Measurements from ENCODE around the gene CDKN3.
"Not testable (repeated sequence)": the region's sequence is repeated elsewhere in the genome, so short reads cannot be mapped to it uniquely, and the experiment has no call there.

CDKN3 gene

GRCh38 chr14:54383835-54384234 lies 13.0 kb upstream of the CDKN3 start:
- no peak for DNase-seq
- no peak for TF ChIP-seq POLR2A (IDR thresholded peaks at IDR 0.05; ENCODE audit: low read length)
- no peak for TF ChIP-seq GATA1 (IDR thresholded peaks at IDR 0.05; ENCODE audit: low read depth, low read length)

DNA sequence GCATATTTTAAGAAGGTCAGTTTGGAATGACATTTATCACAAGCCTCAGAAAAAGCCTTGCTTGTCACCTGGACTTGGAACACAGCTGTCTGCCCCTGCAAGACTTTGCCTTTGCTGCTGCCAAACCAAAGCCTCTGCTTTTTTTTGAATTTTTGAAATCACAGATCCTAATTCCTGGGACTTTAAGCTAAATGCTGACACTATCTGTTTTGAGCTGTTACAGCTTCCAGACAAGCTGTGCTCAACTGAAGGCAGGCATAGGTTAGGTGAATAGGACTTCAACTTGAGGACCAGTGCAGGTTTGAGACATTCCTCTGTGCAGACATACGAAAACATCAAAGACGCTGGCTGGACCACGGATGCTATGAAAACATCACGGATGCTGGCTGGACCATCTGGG lies 11.3 kb upstream of the CDKN3 start:
- TF ChIP-seq POLR2A (IDR thresholded peaks at IDR 0.05; ENCODE audit: low read length) (no peak), GATA1 (IDR thresholded peaks at IDR 0.05; ENCODE audit: low read depth, low read length) (no peak)
- no peak for DNase-seq

GRCh38 chr14:54387328-54387727 lies 9.5 kb upstream of the CDKN3 start:
- TF ChIP-seq GATA1 (IDR thresholded peaks at IDR 0.05; ENCODE audit: low read depth, low read length) (no peak), POLR2A (IDR thresholded peaks at IDR 0.05; ENCODE audit: low read length) (no peak)
- DNase-seq, result no peak

- TF ChIP-seq POLR2A (IDR thresholded peaks at IDR 0.05; ENCODE audit: low read length) (no peak), GATA1 (IDR thresholded peaks at IDR 0.05; ENCODE audit: low read depth, low read length) (no peak)
- DNase-seq, result no peak
Measured at GRCh38 chr14:54392131-54392859, 4.5 kb upstream of the CDKN3 start.

DNA sequence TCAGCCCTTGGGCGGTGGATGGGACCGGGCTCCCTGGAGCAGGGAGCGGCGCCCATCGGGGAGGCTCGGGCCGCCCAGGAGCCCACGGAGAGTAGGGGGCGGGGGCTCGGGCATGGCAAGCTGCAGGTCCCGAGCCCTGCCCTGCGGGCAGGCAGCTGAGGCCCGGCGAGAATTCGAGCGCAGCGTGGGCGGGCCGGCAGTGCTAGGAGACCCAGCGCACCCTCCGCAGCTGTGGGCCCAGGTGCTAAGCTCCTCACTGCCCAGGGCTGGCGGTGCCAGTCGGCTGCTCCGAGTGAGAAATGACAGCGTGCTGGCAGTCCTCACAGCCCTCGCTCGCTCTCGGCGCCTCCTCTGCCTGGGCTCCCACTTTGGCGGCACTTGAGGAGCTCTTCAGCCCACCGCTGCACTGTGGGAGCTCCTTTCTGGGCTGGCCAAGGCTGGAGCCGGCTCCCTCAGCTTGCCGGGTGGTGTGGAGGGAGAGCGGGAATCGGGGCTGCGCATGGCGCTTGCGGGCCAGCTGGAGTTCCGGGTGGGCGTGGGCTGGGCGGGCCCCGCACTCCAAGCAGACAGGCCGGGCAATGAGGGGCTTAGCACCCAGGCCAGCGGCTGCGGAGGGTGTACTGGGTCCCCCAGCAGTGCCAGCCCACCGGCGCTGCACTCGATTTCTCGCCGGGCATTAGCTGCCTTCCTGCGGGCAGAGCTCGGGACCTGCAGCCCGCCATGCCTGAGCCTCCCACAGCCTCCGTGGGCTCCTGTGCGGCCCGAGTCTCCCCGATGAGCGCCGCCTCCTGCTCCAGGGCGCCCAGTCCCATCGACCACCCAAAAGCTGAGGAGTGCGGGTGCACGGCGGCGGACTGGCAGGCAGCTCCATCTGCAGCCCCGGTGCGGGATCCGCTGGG lies 3.6 kb upstream of the CDKN3 start:
- DNase-seq, result not testable (repeated sequence)

DNA sequence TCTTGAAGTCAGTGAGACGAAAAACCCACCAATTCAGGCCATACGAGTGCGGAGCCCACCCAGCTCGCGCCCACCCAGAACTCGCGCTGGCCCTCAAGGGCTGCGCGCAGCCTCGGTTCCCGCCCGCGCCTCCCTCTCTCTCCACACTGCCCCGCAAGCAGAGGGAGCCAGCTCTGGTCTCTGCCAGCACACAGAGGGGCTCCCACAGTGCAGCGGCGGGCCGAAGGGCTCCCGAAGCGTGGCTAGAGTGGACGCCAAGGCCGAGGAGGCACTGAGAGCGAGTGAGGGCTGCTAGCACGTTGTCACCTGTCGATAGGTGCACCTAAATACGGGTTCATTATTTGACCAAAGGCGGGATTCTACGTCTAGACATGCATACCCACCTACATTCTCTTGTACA lies 2.2 kb upstream of the CDKN3 start:
- TF ChIP-seq GATA1 (IDR thresholded peaks at IDR 0.05; ENCODE audit: low read depth, low read length), result no peak
- no peak for TF ChIP-seq POLR2A (IDR thresholded peaks at IDR 0.05; ENCODE audit: low read length)
- DNase-seq, result no peak

- no peak for DNase-seq
- no peak for TF ChIP-seq POLR2A (IDR thresholded peaks at IDR 0.05; ENCODE audit: low read length)
- TF ChIP-seq GATA1 (IDR thresholded peaks at IDR 0.05; ENCODE audit: low read depth, low read length), result no peak
Measured at GRCh38 chr14:54395284-54395683, 1.5 kb upstream of the CDKN3 start.

DNA sequence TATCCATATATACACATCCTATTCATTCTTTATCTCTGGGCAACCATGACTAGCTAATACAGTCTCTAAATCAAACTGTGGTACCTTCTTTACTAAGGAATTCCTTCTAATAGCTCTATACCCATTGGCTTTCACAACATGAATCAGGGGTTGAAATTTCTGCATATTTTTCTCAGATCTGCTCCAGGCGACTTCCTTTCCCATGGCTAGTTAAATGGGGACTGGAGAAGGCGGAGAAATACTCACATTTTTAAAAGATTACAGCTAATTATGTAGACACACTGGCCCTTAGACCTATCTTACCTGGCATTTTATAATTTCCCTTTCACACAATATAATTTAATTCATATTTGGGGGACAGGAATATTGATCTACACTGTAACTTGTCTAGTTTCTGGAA lies 1.1 kb upstream of the CDKN3 start:
- TF ChIP-seq POLR2A (IDR thresholded peaks at IDR 0.05; ENCODE audit: low read length) (no peak), GATA1 (IDR thresholded peaks at IDR 0.05; ENCODE audit: low read depth, low read length) (no peak)
- no peak for DNase-seq

DNA sequence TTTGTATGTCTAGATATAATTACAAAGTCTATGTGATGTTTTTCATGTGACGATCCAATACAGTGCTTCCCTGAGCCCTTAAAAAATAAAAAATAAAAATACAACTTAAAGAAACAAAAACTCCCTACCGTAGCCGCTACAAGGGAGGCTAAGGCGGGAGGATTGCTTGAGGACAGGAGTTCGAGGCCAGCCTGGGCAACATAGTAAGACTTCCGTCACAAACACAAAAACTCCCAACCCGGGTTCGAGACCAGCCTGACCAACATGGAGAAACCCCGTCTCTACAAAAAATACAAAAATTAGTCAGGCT lies 669 bp upstream of the CDKN3 start:
- no peak for TF ChIP-seq GATA1 (IDR thresholded peaks at IDR 0.05; ENCODE audit: low read depth, low read length)
- no peak for TF ChIP-seq POLR2A (IDR thresholded peaks at IDR 0.05; ENCODE audit: low read length)
- DNase-seq, result no peak

- TF ChIP-seq GATA1 (IDR thresholded peaks at IDR 0.05; ENCODE audit: low read depth, low read length), result no peak
- no peak for TF ChIP-seq POLR2A (IDR thresholded peaks at IDR 0.05; ENCODE audit: low read length)
- DNase-seq, result no peak
Measured at GRCh38 chr14:54399560-54399959, 2.8 kb downstream of the CDKN3 start.

GRCh38 chr14:54403401-54404005 lies 6.7 kb downstream of the CDKN3 start:
- not testable (repeated sequence) for DNase-seq

GRCh38 chr14:54410215-54410614 lies 13.4 kb downstream of the CDKN3 start:
- no peak for DNase-seq
- TF ChIP-seq POLR2A (IDR thresholded peaks at IDR 0.05; ENCODE audit: low read length) (no peak), GATA1 (IDR thresholded peaks at IDR 0.05; ENCODE audit: low read depth, low read length) (no peak)

DNA sequence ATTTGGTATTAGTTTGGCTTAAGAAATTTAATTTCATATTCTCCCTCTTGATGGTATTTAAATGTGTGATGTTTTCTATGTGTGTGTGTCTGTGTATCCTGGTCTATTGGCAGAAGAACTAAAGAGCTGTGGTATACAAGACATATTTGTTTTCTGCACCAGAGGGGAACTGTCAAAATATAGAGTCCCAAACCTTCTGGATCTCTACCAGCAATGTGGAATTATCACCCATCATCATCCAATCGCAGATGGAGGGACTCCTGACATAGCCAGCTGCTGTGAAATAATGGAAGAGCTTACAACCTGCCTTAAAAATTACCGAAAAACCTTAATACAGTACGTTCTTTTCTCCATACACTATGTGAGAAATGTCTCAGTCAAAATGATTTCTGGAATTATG lies 14.6 kb downstream of the CDKN3 start:
- TF ChIP-seq GATA1 (IDR thresholded peaks at IDR 0.05; ENCODE audit: low read depth, low read length) (no peak), POLR2A (IDR thresholded peaks at IDR 0.05; ENCODE audit: low read length) (no peak)
- DNase-seq, result no peak

GRCh38 chr14:54420478-54421142 lies 23.8 kb downstream of the CDKN3 start:
- peak; percentile 26 to 50 for DNase-seq
- TF ChIP-seq GATA1 (IDR thresholded peaks at IDR 0.05; ENCODE audit: low read depth, low read length), result no peak
- TF ChIP-seq POLR2A (IDR thresholded peaks at IDR 0.05; ENCODE audit: low read length), result no peak
